NCI-H128 (cell line): Measurements from ENCODE around the gene TSC2.

Source experiments
- DNase-seq: peaks from one replicate; lab custom pipeline; 2025; ENCODE audit not compliant: unreplicated experiment; lab: John Stamatoyannopoulos, UW

TSC2 gene

GRCh38 chr16:2042986-2043666, 4.7 kb upstream of the TSC2 start:
- no peak for DNase-seq

- no peak for DNase-seq
Measured at GRCh38 chr16:2043667-2044451, 3.9 kb upstream of the TSC2 start.

GRCh38 chr16:2044541-2044940, 3.2 kb upstream of the TSC2 start:
- DNase-seq = no peak

- no peak for DNase-seq
Measured at GRCh38 chr16:2045965-2046892, 1.6 kb upstream of the TSC2 start.

GRCh38 chr16:2046893-2047329, 874 bp upstream of the TSC2 start:
- no peak for DNase-seq

GRCh38 chr16:2048116-2048543, 345 bp downstream of the TSC2 start:
- DNase-seq = no peak

GRCh38 chr16:2053211-2053610, 5.4 kb downstream of the TSC2 start:
- no peak for DNase-seq

- no peak for DNase-seq
Measured at GRCh38 chr16:2053897-2054296, 6.1 kb downstream of the TSC2 start.

- peak; percentile 55 for DNase-seq
Measured at GRCh38 chr16:2054543-2055245, 6.9 kb downstream of the TSC2 start.

GRCh38 chr16:2056077-2056476, 8.3 kb downstream of the TSC2 start:
- DNase-seq = no peak

- DNase-seq = no peak
Measured at GRCh38 chr16:2056681-2057407, 9.1 kb downstream of the TSC2 start.

GRCh38 chr16:2057438-2057837, 9.7 kb downstream of the TSC2 start:
- no peak for DNase-seq

GRCh38 chr16:2058420-2058819, 10.6 kb downstream of the TSC2 start:
- no peak for DNase-seq

- DNase-seq = no peak
Measured at GRCh38 chr16:2058872-2059271, 11.1 kb downstream of the TSC2 start.

GRCh38 chr16:2060346-2060745, 12.6 kb downstream of the TSC2 start:
- no peak for DNase-seq

GRCh38 chr16:2061023-2061422, 13.2 kb downstream of the TSC2 start:
- DNase-seq = no peak

GRCh38 chr16:2061526-2061925, 13.7 kb downstream of the TSC2 start:
- DNase-seq = no peak

GRCh38 chr16:2062801-2063200, 15.0 kb downstream of the TSC2 start:
- DNase-seq = no peak

GRCh38 chr16:2063861-2064260, 16.1 kb downstream of the TSC2 start:
- no peak for DNase-seq

GRCh38 chr16:2064368-2064945, 16.7 kb downstream of the TSC2 start:
- no peak for DNase-seq
